ENCODE data around the gene TCF7. TPM values are rescaled to one million over a fixed set of nuclear protein-coding genes. Genes with fewer than 3 reads are reported as not detected.

The TCF7 gene
- total RNA-seq, 1 experiment from 2014 or later, result 0.40 TPM

DNA sequence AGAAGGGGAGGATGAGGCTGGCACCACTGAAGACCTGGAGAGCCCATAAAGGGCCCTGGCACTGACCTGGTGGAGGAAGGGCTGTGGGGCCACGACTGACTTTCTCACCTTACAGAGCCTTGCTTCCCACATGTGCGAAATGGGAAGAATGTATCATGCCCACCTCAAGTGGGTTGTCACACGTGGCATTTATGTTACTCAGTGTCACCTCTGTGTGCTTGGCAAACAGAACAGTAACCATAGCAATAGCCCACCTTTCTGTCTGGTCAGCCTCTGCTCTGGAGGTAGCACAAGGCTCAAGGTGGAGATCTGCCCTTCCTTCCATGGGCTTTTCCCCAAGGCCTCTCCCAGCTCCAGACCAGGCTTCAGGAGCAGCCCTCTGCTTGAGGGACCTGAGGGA lies 16.7 kb downstream of the TCF7 start:
- DNase-seq (ENCODE audit: low read depth), result no peak

DNA sequence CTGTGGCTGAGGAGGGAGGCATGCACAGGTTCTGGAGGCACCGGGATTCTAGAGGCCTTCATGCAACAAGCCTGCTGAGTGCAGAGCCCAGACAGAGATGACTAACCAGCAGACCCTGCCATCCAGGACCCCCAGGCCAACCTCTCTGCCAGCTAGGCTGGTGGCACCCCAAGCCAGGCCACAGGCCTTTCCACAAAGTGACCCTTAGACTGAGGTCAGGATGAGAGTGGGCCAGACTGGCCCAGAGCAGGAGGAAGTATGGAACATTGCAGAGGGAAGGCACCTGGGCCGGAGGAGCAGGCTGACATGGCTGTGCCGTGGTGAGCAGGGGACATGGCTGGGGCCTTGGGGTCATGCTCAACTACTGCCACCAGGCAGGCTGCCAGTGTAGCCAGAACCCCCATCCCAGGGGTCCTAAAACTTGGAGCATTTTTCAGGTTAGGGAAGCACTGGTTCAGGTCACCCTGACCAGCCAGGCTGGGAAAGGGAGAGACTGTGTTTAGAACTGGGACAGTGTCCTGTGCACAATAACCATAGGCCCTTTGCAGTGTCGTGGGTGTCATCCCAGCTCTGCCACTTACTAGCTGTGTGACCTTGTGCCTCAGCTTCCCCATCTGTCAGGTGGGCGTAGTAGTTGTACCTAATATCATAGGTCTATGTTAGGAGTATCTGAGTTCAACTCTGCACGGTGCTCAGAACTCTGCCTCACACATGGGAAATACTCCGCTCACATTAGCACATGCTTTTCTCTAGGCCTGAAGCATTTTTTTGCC lies 17.3 kb downstream of the TCF7 start:
- DNase-seq (ENCODE audit: low read depth), result no peak

DNA sequence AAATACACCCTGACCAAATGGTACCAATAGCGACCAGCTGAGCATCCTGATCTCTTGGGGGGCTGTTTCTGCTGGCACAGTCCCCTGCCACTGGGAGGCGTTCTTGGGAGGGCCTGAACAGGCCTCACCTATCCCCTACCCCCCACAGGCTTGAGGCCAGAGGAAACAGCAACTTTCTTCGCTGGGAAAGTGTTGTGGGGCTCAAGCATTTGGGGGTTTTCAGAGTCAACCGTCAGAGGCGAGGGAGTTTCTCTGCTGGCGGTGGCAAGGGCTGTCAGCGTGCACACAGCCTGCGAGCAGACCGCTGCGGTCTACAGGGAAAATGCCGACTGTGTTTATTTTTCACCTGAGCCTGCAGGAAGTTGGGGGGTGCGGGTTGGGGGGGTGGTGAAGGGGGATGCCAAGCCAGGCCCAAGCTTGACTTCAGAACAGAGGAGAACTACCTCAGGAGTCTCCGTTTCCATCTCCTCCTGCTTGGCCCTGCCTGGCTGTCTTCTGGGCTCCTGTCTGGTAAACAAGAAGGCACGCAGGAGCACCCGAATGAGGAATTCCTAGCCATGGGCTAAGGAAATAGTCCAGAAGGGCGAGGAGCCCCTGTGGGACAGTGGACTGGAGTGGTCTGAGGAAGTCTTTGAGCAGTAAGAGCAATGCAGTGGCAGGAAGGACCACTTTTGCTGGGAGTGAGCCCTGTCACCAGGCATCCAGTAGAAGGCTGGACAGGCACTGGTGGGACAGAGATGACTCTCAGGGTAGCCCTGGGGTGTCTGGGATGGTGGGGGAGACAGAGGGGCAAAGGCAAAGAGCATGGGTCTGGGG lies 18.1 kb downstream of the TCF7 start:
- no peak for DNase-seq (ENCODE audit: low read depth)

DNA sequence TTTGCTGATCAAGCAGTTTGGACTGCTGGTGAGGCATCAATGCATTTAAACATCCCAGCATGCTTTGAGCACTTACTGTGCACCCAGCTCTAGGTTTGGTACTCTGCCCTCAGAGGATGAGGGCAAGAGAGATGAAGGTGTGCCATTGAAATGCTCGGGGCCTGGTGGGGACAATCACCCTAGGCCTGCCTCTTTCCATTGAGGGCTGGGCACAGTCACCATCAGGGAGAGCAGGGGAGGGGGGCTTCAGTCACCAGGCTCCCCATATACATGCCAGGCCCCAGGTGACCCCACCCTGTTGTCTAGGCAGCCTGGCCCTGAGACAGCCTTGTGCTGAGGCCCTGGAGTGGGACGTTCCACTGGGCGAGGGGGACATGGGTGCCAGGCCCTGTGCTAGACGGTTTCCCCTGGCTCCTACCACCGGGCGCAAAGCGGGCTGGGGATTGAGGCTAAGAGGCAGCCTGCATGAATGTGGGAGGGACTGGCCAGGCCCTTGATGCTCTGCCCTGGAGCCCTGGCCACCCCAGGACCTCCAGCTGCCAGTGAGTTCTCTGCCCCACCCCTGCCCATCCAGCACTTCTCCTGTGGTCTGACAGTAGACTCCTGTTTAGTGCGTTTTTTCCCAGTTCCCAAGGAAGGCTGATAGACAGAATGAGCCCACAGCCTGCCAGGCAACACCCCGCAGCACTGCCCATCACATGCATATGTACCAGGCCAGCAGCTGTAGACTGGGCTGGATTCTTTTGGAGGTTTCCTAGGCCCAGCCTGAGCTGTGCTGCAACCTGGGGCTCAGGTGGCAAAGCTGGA lies 18.9 kb downstream of the TCF7 start:
- no peak for DNase-seq (ENCODE audit: low read depth)

DNA sequence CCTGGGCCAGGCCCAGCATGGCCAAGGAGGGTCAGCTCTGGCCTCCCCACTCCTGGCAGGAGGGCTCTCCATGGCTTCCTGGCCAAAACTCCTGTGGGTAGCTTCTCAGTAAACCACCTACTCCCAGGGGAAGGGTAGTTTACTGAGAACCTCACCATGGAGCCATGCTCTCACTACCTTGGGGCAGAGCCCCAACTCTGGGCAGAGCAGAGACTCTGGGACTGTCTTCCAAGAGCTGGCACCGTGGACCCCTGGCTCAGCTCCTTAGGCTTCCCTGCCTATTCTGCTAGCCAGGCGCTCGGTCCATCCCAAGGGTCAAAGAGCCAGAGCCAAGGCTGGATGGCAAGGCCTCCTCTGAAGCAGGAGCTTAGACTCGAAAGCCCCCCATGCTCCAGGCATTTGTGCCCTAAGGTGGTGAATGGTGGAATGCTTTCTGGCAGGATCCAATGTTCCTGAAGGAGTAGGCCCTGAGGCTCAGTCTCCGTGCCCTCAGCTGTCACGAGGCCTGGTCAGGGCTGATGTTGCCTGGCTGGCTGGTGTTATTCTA lies 19.6 kb downstream of the TCF7 start:
- no peak for DNase-seq (ENCODE audit: low read depth)

DNA sequence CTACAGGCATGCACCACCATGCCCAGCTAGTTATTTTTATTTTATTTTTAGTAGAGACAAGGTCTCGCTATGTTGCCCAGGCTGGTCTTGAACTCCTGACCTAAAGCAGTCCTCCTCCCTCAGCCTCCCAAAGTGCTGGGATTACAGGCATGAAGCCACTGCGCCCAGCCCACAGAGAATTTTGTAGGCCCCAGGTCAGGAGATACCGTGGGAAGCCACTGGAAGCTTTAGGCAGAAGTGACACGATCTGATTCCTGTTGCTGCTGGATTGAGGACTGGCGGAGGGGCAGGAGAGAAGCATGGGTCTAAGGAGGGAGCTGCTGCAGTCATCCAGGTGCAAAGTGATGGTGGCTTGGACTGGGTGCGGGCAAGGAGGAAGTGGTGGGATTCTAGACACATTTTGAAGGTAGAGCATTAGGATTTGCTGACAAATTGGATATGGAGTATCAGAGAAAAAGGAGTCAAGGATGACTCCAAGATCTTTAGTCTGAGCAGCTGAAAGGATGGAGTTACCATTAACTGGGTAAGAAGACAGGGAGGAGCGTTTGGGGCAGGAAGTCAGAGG lies 20.7 kb downstream of the TCF7 start:
- no peak for DNase-seq (ENCODE audit: low read depth)

DNA sequence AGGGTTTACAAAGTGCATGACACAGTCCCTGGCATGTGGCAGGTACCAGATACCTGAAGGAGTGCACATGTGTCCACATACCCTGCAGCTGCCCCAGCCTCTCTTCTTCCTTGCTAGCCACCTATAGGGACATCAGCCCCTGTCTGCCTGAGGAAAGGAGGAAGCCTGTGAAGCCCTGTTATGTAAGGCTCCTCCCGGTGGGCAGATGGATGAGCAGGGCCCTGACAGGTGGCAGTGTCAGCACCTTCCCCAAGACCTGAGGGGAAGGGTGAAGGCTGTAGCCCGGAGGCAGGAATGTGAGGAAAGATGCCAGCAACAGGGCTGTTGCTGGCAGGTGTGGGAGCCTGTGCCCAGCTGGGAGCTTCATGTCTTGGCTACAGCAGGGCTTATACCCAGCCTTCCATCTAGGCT lies 21.7 kb downstream of the TCF7 start:
- no peak for DNase-seq (ENCODE audit: low read depth)

DNA sequence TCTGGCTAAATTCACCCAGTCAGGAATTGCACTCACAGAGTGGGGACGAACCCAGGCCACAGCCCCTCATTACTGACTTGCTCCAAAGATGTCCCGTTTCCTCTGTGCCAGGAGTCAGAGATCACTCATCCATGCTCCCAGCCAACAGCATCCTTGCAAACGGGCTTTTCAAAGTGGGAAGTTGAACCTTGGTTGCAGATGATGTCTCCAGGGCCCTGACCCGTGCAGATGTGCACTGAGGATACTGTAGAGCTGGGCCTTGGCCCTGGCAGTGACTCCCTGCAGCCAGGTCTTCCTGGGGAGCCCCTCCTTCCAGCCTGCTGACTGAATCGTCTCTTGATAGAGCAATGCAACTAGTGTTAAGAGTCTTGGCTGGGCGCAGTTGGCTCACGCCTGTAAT lies 22.3 kb downstream of the TCF7 start:
- no peak for DNase-seq (ENCODE audit: low read depth)

DNA sequence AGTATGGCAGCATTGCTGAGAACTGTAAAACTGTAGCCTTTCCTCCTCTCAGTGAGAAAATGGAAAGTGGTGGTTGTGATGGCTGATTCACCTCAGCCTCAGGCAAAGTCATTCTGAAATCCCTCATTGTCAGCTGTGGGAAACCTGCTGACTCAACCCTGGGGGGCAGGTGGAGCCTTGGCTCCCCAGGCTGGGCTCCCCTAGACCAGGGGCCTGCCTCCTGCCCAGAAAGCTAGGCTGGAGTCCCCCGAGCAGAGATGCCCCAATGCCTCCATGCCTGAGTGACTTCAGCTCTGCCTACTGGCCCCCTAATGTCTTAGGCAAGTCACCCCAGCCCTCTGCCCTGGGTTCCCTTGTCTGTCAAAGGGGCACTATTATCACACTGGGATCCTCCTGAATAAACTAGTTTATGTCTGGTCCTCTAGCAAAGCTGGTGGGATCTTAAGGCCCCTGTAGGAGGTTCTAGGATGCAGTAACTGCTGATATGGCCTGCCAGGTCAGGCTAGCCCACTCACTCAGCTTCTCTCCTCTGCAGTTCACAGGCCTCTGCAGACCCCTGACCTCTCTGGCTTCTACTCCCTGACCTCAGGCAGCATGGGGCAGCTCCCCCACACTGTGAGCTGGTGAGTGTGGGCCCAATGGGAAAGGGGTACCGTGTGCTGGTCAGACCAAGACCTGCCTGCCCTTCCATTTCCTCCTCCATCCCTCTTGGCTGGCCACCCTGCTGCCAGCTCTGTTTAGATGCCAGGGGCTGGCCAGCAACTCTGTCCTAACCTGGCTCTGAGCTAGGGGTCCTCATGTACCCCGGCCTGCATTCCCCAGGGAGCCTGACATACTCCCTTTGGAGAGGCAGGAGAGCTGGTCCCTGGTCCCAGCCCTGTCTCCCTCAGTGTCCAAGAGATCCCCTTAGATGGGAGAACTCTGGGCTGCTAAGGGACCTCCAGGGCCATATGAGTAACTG lies 24.2 kb downstream of the TCF7 start:
- peak; percentile 61 for DNase-seq (ENCODE audit: low read depth)

DNA sequence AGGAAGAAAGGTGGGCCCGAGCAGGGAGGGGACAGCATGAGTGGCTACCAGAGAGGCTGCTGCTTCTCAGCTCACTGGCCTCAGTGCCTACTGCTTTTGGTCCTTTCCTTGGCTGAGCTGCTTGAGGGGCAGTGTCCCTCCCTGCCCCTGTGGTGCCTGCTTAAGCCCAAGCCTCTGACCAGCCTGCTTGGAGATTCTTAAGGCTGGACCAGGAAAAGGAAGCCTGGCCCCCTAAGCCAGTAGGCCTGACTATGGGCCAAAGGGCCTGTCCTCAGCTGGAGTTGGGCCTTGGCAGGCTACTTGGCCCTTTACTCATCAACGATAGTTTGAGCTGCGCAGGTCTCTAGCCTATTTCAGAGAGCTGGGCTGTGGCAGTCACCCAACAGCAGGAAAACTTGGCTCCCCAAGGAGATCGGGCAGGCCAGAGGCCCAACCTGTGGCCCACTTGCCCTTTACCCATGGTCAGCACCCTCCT lies 24.9 kb downstream of the TCF7 start:
- DNase-seq (ENCODE audit: low read depth), result no peak

DNA sequence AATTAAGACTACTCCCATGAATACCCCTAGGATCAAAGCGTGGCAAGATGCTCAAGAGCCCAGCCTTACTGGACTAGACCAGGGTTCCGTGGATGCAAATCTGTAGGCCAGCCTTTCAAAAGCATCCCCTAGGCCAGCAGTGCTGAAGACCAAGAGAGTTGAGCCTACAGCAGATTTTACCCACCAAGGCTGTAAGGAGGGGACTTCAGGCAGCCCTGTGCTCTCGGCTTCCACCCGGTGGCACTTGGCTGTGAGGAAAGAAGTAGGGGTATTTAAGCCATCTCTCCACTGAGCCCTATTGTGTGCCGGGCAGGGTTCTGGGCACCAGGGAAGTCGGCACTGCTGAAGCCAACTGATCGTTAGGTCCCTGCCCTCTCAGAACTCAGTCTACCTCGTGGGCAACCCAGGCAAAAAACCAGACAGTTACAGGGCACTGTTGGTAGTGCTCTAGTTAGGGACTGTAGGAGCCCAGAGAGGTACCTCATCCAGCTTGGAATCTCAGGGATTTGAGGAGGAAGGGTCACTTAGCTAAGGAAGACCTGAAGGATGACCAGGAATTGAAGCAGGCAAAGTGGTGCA lies 25.5 kb downstream of the TCF7 start:
- DNase-seq (ENCODE audit: low read depth), result no peak

DNA sequence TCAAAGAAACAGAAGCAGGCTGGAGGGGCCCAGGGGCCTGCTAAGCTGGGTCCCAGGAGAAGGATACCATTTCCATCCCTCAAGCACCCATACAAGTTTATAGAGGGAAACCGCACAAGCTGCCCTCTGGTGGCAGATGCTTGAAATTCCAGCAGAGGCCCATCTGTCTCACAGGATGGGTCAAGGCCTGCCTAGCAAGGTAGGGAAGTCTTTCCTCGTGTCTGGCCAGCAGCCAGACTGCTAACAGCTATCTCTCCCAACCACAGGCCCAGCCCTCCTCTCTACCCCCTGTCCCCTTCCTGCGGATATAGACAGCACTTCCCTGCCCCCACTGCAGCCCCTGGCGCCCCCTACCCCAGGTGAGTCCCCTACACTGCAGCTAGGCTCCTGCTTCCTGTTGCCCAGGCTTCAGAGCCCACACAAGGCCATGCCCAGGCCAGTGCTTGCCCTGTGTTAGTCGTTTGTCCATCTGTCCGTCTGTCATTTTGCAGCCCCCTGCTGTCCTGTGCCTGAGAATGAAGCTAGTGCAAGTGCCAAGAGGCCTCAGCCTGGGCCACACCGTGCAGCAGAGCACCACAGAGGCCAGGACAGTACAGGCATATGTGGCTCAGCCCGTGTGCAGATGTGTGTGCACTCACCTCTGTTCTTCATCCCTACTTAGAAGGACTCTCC lies 26.2 kb downstream of the TCF7 start:
- DNase-seq (ENCODE audit: low read depth), result peak; percentile 69

DNA sequence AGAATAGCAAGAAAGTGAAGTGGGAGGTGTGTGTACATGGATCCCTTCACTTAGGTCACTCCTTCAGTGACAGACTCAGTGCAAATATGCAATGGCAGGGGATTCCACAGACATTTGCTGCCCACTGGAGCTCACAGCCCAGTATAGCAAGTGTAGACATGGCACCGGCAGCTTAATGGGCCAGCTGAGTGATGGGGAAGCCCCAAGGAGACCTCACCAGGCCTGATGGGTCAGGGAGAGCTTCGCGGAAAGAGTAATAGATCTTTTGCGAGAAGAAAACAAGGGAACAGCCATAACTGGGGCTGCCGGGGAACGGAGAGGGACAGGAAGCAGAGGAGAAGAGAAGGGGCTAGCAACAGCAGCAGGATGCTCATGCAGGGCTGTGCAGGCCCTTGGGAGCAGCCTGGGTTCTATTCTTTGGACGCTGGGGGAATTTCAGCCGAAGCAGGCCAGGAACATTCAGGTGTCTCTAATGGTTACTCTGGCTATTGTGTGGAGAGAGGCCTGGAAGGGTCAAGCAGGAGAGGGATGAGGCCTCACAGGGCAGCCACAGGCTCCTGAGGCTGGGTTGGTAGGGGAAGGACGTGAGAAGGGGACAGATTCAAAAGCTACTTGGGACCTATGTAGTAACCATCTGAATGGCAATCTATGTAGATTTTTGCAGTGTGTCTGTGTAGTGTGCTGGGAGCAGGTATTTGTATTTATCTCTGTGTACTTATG lies 27.0 kb downstream of the TCF7 start:
- DNase-seq (ENCODE audit: low read depth), result no peak

DNA sequence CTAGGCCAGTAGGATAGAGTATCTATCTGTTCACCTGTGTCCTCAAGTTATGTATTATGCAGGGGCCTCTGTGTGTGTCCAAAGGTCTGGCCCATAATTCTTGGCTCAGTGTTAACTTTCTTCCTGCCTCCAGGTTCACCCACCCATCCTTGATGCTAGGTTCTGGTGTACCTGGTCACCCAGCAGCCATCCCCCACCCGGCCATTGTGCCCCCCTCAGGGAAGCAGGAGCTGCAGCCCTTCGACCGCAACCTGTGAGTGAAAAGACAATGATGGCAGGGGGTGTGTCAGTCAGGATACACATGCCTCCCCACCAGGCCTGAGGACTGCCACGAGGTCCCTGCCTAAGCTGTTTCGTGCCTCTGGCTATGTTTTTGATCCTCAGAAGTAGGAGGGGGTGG lies 27.6 kb downstream of the TCF7 start:
- no peak for DNase-seq (ENCODE audit: low read depth)

DNA sequence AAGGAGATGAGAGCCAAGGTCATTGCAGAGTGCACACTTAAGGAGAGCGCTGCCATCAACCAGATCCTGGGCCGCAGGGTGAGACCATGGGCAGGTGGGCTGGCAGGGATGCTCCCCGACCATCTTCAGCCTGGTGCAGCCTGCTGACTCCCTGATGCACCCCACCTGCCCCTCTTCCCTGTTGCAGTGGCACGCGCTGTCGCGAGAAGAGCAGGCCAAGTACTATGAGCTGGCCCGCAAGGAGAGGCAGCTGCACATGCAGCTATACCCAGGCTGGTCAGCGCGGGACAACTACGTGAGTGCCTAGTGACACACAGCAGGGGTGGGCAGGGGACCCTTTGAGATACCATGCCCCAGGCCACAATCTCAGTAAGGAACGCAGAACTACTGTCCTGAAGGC lies 28.3 kb downstream of the TCF7 start:
- DNase-seq (ENCODE audit: low read depth), result no peak

DNA sequence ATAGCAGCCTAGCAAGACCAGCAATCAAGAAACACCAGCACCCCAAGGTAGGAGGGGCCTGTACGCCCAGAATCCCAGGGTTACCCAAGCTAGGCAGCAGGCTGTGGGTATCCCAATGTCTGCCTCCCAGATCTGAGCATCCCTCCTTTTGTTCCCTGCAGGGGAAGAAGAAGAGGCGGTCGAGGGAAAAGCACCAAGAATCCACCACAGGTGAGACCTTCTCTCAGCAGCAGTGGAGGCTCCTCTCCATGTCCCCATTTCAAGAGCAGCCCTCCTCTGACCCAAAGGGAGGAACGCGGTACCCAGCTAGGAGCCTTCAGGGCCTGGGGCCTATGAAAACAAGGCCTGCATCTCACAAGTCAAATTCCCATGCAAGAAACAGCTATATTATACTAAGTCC lies 28.9 kb downstream of the TCF7 start:
- no peak for DNase-seq (ENCODE audit: low read depth)

DNA sequence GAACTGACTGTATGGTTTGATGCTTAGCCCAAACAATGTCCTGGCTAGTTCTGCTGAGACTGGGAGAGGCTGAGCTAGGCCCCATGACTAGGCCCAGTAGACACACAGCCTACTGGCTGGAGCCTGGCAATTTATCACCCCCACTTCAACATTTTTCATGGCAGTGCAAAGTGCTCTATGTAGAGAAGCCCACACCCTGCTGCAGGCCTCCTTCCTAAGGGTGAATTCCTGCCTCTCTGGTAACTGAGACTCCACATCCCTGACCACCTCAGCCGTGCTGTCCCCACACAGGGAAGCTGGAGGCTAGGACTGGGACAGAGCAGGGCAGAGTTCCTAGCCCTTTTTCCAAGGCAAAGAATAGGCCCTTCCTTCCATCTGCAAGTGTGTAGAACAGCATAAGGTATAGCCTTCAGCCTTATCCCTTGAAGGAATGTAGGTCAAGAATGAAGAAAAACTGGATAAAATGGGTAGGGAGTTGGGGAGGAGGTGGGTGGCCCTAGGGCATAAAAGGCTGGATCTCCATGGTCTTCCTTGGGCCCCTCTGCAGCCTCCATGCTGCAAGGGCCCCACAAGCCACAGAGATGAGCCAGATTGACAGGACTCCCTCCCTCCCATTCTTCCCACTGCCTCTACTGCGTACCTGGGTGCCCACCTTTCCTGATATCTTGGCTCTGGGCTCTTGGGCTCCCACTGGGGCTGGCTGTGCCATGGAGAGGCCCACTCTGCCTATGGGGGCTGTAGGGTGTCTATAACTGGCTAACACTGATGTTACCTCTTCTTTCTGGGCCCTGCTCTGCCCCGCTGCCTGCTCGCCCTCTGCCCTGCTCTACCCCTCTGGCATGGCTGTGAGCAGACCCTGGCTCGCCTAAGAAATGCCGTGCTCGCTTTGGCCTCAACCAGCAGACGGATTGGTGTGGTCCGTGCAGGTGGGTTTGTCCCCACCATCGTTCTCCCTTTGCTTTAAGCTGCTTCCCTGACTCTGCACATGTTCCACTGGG lies 29.8 kb downstream of the TCF7 start:
- DNase-seq (ENCODE audit: low read depth), result no peak
